HepG2 (cell line): ENCODE data around the gene CUL4A.

Source experiments
- CHD4 ChIP-seq: fragments of 200-600 bp; sonication (generic); IDR thresholded peaks from 2 replicates; pipeline ENCODE4 v1.7.0; 2017; ENCODE audit warnings: mild to moderate bottlenecking, low read length, borderline replicate concordance
- EZH2 ChIP-seq: conservative IDR thresholded peaks from 2 replicates; pipeline ENCODE4 v1.6.1; 2012; ENCODE audit warnings: mild to moderate bottlenecking, low read depth, low read length, moderate library complexity
- PCBP2 ChIP-seq: fragments of 200-400 bp; formaldehyde crosslinking; optimal IDR thresholded peaks from 2 replicates; pipeline ENCODE3; 2018; ENCODE audit warnings: low read length, low read depth; ENCODE audit not compliant: poor library complexity, severe bottlenecking
- TF ChIP-seq, protein P1 (sequence below): sonication (generic); formaldehyde crosslinking; IDR thresholded peaks from 2 replicates; pipeline ENCODE4 v1.8.0; 2022; ENCODE audit warnings: missing genetic modification reagents, mild to moderate bottlenecking, inconsistent platforms, borderline replicate concordance

DNA sequence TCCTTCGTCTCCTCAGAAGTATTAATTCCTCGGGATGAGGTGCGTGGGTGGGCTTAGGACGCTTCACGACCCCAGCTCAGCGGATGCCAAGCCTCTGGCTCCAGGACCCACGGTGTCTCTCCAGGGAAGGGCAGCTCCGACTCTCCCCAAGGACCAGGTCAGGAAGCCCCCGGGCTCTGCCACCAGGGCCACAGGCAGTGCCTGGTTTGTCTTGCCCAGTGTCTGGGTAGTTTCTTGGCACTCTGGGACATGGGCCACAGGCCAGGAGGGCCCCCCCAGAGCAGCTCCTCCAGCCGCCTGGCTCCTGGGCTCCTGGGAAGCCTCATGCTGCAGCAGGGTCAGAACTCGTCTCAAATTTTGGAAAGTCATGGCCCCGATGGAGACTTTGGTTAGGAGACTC, 48.4 kb upstream of the CUL4A start:
- TF ChIP-seq, protein P1, sequence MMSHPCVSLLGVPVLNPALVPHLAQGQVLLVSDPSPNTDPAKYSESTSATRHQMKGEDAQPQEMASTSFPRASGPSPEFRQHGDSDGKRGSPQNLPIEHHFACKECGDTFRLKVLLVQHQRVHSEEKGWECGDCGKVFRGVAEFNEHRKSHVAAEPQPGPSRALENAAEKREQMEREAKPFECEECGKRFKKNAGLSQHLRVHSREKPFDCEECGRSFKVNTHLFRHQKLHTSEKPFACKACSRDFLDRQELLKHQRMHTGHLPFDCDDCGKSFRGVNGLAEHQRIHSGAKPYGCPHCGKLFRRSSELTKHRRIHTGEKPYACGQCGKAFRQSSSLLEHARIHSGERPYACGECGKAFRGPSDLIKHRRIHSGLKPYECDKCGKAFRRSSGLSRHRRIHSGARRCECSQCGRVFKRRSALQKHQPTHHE (CRISPR knock-in tag) = no peak
- no peak for TF ChIP-seq PCBP2
- TF ChIP-seq CHD4 = no peak
- no peak for TF ChIP-seq EZH2
